Panc1 (cell line): ENCODE data around the gene FNIP2.

Source experiments
- TCF7L2 ChIP-seq: IDR thresholded peaks from 2 replicates; pipeline ENCODE4 v1.6.1; 2011; ENCODE audit warnings: mild to moderate bottlenecking, low read depth, low read length, inconsistent platforms
- TF ChIP-seq, protein P1 (sequence below): fragments of 450-650 bp; IDR thresholded peaks from 2 replicates; pipeline ENCODE4 v1.5.1; 2017; ENCODE audit warnings: mild to moderate bottlenecking

DNA sequence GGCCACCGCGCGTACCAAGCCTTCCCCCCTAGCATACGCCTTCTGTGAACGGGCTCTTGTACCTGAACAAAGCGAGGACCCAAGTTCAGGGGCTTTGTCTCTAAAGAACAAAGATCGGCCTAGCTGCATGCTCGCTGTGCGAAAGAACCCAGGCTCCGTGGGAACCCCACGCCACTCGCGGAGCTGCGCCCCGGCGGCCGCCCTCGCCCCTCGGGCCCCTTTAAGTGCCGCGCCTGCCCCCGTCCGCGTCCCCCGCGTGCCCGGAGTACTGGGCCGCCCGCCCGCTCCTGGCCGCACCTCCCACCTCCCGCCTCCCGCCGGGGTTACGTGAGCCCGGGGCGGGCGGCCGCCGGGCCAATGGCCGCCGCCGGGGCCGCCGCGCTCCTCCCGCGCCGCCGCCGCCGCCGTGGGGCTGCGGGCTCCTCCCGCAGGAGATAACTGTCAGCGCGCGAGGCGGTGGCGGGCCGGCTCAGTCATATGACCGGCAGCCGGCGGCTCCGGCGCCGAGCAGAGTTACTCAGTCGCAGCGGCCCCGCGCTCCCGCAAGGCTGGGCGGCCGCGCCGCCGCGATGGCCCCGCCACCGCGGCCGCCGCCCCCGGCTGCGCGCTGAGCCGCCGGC, at the start of gene FNIP2:
- TF ChIP-seq, protein P1, sequence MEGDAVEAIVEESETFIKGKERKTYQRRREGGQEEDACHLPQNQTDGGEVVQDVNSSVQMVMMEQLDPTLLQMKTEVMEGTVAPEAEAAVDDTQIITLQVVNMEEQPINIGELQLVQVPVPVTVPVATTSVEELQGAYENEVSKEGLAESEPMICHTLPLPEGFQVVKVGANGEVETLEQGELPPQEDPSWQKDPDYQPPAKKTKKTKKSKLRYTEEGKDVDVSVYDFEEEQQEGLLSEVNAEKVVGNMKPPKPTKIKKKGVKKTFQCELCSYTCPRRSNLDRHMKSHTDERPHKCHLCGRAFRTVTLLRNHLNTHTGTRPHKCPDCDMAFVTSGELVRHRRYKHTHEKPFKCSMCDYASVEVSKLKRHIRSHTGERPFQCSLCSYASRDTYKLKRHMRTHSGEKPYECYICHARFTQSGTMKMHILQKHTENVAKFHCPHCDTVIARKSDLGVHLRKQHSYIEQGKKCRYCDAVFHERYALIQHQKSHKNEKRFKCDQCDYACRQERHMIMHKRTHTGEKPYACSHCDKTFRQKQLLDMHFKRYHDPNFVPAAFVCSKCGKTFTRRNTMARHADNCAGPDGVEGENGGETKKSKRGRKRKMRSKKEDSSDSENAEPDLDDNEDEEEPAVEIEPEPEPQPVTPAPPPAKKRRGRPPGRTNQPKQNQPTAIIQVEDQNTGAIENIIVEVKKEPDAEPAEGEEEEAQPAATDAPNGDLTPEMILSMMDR, result no peak
- TF ChIP-seq TCF7L2, result no peak; the same call in 1 of the 2 replicates
